ENCODE data around the gene DAPK1.

- TF ChIP-seq POLR2A (IDR thresholded peaks at IDR 0.05; ENCODE audit: low read length), result no peak
- no peak for TF ChIP-seq GATA1 (IDR thresholded peaks at IDR 0.05; ENCODE audit: low read depth, low read length)
Measured at GRCh38 chr9:87656485-87656884, 158.8 kb downstream of the DAPK1 start.

Measured in erythroblast (primary cell).